ENCODE measurements around the gene KIF2A.
A peak's percentile ranks its signal among the peaks of the same experiment; 100 is the strongest.

Gene KIF2A

GRCh38 chr5:62331921-62332320 is 25.9 kb downstream of the KIF2A start:
- no peak for DNase-seq

DNA sequence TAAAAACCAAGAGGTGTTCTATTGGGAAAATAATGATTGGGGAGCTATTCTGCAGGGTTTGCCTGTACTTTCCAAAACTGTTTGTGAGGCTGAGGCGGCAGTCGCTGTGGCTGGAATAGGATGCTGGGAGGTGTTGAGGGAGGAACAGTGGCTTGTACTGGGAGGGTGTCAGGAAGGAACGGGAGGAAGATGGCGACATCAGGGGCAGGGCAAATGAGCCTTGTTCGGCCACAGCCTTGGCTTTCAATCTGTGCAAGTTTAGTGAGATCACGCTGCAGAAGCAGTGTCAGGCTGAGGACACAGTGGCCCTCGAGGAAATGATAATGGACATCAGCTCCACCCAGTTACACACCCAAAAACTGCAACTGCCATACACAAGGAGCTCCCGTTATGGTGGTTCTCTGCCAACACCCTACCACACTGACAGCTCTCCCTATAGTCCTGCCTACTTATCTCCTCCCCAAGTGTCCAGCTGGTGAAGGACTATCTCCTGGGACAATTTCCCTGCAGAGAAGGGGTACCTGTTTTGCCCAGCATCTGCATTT is 27.3 kb downstream of the KIF2A start:
- no peak for DNase-seq

DNA sequence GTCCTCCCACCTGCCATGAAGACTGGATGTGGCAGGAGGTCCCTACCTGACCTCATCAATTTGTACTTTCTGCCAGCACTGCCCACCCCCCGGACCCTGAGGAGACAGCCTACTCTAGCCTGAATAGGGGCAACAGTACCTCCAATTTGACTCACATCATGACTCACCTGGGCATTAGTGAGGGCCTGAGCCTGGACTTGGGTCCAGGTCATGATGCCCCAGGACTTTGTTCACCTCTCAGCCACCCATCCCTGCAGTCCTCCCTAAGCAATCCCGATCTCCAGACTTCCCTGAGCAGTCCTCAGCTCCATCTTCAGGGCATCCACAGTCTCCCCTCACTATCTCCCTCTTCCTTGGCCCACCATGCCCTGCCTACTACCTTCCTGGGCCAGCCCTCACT is 28.1 kb downstream of the KIF2A start:
- no peak for DNase-seq

GRCh38 chr5:62340392-62340791 is 34.4 kb downstream of the KIF2A start:
- no peak for DNase-seq

- no peak for DNase-seq
Measured at GRCh38 chr5:62340979-62341378, 35.0 kb downstream of the KIF2A start.

DNA sequence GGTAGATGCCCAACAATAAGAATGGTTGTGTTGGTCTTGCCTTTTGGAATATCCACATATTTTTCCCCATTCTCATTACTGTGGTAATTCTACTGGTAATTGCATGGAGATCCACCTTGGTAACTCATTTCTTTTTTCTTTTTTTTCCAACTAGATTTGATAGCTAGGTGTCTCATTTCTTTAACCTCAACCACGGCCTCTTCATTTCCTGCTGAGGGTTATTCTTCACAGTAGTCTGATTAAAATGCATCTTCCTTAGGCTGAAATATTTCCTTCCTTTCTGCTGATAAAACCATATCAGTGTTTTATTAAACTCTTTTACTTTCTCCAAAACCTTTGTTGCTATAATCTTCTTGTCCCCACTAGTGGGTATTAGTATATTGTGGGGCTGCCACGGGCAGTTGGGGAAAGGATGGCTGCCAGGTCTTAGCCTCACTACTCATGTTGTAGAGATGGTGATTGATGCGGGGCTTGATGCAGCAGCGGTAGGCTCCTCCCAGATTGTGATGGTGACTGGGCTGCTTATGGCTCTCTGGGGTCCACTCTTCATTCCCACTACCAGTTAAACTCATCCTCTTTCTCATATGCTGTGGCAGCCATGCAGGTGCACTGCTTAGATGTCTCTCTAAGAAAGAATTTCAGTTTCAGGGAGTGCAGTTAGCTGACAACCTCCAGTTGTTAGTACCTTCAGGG is 35.9 kb downstream of the KIF2A start:
- peak; percentile 40 for DNase-seq

DNA sequence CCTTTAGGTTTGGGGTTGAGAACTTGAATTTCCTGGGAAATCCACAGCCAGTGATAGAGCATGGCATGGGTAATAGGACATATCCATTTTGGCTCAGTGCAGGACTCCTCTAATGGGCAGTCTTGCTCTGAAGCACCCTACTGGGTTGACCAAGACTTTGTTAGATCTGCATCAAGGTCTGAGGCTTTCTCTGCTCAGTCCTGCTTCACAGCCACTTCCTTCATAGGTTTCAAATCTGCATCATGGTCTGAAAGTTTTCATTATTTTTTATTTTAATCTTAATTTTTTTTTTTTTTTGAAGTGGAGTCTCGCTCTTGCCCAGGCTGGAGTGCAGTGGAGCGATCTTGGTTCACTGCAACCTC is 36.5 kb downstream of the KIF2A start:
- no peak for DNase-seq

- no peak for DNase-seq
Measured at GRCh38 chr5:62343428-62343827, 37.4 kb downstream of the KIF2A start.

DNA sequence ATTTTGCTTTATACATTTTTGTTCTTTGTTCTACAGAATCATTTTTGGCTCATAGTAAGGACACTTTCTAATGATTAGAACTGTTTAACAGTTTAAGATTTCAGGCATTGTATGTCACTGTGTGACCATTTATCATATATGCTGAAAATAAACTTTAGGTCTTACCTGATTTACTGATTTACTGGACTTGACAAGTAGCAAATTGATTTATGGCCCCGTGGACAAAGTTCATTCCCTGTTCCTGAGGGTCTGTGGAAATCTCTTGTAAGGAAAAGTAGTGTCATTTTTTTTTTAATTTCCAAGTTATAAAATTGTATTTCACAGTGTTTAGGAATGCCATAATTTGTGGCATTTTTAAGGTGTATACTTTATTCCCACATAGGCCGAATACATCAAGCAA is 40.7 kb downstream of the KIF2A start:
- no peak for DNase-seq

DNA sequence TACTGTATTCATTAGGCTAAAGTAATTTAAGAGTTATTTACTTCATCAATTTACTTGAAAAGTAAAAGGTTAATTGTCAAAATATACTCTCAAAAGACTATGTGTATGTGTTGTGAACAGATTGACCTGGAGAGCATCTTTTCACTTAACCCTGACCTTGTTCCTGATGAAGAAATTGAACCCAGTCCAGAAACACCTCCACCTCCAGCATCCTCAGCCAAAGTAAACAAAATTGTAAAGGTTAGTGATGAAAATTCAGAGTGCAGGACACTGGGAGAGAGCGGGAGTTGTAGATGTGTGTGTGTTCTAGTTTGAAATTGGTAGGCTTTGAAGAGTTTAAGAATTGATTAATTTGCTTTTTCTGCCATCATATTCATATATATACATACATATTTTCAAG is 41.9 kb downstream of the KIF2A start:
- no peak for DNase-seq

DNA sequence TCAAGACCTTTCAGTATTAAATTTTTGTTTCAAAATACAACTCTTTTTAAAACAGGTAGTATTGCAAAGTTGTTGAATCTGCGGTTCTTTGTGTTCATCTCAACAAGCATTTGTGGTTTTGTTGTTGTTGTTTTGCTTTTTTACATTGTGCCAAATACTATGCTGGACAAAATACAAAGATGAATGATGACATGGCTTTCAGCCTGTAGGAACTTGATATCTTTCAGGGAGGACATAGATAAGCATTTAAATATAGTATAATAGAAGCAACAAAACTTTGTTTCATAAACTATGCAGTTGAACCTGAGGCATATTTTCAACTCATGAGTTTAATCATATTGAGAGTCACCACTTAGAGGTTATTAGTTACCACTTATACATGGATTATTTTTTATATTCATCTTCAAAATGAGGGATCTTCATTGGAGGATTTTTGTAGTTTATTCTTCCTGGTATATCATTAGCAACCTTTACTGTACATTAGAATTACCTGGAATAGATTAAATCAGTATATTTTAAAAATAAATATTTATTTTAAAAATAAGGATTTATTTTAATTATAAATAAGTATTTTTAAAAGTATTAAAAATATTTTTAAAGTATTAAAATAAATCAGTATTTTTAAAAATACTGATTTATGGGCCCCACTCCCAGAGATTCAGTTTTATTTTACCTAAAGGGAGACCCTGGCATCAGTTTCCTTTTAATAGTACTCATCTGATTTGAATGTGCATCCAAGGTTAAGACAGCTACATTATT is 42.9 kb downstream of the KIF2A start:
- DNase-seq = no peak

DNA sequence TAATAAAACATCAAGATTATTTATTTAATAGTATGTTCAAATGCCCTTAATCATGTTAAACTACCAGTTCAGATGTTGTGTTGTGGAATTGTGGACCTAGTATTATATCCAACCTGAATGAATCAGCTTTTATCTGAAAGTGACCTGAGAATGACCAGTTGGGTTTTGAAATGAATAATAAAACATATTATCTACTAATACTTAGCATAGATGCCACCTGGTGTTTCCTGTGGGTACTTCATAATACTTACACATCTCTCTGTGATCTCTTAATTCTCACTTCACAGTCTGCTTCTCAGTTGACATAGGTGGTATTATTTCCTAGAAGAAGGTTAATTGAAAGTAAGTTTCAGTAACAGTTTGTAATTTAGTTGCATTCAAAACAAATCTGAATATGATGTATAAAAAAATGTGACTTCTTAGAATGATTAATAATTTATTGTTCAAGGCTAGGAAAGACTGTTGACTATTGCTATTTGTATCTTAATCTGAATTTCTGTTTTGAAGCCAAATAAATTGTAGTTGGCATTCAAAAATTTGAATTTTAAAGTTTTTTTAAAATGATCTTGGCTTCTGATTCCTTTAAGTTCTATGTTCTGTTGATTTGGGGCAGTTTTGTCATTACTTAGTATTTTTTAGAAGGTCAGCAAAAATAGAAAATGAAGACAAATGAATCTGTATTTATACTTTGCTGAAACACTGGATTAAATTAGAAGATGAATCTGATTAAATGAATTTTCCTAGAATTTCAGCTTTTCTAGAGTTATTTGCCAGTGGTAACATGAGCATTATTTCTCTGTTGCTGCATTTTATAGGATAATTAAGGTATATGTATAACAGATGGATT is 48.2 kb downstream of the KIF2A start:
- no peak for DNase-seq

GRCh38 chr5:62362701-62363100 is 56.7 kb downstream of the KIF2A start:
- no peak for DNase-seq

- no peak for DNase-seq
Measured at GRCh38 chr5:62369039-62369438, 63.0 kb downstream of the KIF2A start.

DNA sequence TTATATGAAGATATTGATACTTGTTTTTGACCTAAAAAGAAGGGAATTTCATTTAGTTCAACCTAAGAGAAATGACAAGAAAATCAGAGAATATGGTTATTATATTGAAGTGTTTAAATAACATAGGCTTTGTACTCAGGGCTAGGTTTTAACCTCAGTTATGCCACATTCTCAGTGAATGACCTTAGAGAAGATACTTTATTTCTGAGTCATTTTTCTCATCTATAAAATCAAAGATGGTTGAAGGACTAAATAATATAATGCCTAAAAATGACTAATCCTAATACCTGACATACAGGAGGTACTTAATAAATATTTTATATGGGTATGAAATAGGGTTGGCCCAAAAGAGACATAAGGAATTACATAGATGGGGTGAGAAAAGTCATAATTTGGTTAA is 65.4 kb downstream of the KIF2A start:
- no peak for DNase-seq

DNA sequence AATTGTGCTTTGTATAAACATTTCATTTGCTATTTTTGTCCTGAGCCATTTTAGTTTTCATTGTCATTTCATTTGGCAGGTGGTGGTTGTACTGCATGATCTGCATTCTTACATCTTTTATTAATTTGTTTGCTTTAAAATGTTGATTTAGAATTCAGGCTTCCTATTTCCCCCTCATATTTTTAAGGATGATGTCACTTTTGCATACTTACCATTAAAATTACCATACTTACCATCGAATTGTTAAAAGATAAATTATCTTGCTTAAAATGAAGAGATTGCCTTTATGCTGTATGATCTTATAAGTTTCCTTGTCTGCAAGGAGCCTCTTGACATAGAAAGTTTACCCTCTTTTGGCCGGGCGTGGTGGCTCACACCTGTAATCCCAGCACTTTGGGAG is 66.6 kb downstream of the KIF2A start:
- no peak for DNase-seq

DNA sequence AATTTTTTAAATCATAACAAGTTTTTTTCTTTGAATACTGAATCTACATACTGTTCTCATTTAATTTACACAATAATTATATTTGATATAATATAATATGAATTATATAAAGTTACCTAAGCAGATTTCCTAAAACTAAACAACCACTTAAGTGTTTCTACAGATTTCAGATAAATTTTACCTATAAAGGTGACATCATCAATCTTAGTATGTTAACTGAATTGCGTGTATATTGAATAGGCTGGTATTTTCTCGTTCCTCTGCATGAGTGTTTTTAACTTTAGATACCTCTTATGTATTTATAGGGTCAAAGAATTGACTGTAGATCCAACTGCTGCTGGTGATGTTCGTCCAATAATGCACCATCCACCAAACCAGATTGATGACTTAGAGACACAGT is 67.4 kb downstream of the KIF2A start:
- no peak for DNase-seq

- DNase-seq = no peak
Measured at GRCh38 chr5:62374090-62374489, 68.1 kb downstream of the KIF2A start.

- no peak for DNase-seq
Measured at GRCh38 chr5:62375627-62376026, 69.6 kb downstream of the KIF2A start.

GRCh38 chr5:62376064-62376463 is 70.1 kb downstream of the KIF2A start:
- DNase-seq = no peak

GRCh38 chr5:62385131-62385530 is 79.1 kb downstream of the KIF2A start:
- DNase-seq = no peak

GRCh38 chr5:62385816-62386400 is 79.9 kb downstream of the KIF2A start:
- no peak for DNase-seq

DNA sequence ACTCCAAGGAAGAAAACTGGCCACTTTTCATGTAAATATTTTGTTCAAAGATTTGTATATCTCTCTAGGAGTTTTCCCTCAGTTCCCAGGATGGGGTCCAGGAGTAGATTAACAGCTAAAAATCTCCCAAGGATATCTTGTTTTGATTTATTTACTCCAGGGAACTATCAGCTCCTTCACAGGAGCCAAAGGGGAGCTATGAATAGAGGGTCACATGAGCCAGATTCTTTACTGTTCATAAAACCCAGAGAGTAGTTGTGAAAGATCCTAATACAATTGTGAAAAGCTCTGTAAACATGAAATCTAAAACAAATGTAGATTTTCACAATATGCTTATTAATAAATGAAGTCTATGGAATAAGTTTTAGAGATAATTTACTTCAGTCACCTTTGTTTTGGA is 80.8 kb downstream of the KIF2A start:
- no peak for DNase-seq
